ENCODE data around the gene TTI1. TPM values are rescaled to one million over a fixed set of nuclear protein-coding genes. Genes with fewer than 3 reads are reported as not detected.

Gene TTI1
- total RNA-seq, 1 donor from 2014 or later = 13.4 TPM

DNA sequence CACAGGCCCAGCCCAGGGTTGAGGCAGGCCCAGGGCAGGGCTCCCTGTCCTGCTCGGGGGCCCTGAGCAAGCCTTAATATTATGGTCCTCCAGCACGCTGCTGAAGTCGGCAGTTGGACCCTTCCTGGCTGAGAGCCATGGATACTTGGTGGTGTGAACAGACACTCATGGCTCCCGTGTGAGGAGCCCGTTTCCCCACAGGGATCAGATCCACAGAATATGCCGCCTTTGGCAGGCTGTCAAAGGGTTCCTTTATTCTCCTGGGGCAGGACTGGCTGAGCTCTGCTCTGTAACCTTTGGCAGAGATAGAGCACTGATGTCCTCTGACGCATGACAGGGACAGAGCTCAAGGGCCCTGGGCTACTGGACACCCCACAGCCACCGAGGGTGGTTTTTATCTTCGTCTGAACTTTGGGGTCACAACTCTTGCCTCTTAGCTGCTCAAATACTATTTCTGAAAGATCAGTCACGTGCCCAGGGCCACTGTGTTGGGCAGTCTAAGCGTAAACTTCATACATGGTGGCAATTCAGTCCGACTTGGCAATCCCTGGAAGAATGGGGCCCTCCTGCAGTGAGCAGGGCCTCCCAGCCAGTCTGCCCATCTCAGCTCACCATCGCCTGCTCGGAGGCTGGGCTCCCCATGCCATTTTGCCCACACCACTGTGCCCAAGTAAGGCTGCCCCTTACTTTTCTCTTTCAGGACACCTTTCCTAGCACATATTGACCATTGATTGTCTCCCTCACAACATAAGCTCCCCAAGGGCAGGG, 49.1 kb downstream of the TTI1 start:
- Histone ChIP-seq H3K9me3 (ENCODE audit: insufficient read depth, low read depth, low read length) (no peaks in the 10 kb centered on the region), H2AFZ (ENCODE audit: low read depth, low read length) (no peak overlapping the region), H3K9ac (ENCODE audit: low read length) (no peak overlapping the region), H3K27me3 (ENCODE audit: insufficient read depth, low read length) (peaks cover 2% of the 10 kb centered on the region), H3K27ac (ENCODE audit: low read depth, low read length) (no peak overlapping the region), H3K79me2 (ENCODE audit: insufficient read depth, low read length) (no peaks in the 10 kb centered on the region), H3K4me2 (ENCODE audit: low read length) (no peak overlapping the region), H3K4me3 (ENCODE audit: insufficient read depth, low read depth, low read length) (no peak overlapping the region), H3K4me1 (ENCODE audit: insufficient read depth, low read length) (peaks cover 7% of the 10 kb centered on the region), H4K20me1 (ENCODE audit: insufficient read depth, low read length) (no peaks in the 10 kb centered on the region), H3K36me3 (ENCODE audit: insufficient read depth, low read length) (no peaks in the 10 kb centered on the region)
- no peak overlapping the region for H3K27ac Mint-ChIP-seq (ENCODE audit: unreplicated experiment)
- no peaks in the 10 kb centered on the region for H3K9me3 Mint-ChIP-seq (ENCODE audit: unreplicated experiment)
- no peak overlapping the region for H3K4me3 Mint-ChIP-seq (ENCODE audit: unreplicated experiment)
- peaks cover 11% of the 10 kb centered on the region for H3K36me3 Mint-ChIP-seq (ENCODE audit: low read depth, unreplicated experiment)
- H3K27me3 Mint-ChIP-seq (ENCODE audit: low read depth, unreplicated experiment) = no peaks in the 10 kb centered on the region
- FAIRE-seq (no peak), DNase-seq (ENCODE audit: low read depth) (no peak)
- TF ChIP-seq EZH2 (IDR thresholded peaks at IDR 0.05; ENCODE audit: insufficient read depth, low read length) = no peak
- TF ChIP-seq, protein P1, sequence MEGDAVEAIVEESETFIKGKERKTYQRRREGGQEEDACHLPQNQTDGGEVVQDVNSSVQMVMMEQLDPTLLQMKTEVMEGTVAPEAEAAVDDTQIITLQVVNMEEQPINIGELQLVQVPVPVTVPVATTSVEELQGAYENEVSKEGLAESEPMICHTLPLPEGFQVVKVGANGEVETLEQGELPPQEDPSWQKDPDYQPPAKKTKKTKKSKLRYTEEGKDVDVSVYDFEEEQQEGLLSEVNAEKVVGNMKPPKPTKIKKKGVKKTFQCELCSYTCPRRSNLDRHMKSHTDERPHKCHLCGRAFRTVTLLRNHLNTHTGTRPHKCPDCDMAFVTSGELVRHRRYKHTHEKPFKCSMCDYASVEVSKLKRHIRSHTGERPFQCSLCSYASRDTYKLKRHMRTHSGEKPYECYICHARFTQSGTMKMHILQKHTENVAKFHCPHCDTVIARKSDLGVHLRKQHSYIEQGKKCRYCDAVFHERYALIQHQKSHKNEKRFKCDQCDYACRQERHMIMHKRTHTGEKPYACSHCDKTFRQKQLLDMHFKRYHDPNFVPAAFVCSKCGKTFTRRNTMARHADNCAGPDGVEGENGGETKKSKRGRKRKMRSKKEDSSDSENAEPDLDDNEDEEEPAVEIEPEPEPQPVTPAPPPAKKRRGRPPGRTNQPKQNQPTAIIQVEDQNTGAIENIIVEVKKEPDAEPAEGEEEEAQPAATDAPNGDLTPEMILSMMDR (IDR thresholded peaks at IDR 0.05; ENCODE audit: insufficient read depth, low read depth, low read length) = no peak
- peaks cover 7% of the 10 kb centered on the region for H3K4me1 Mint-ChIP-seq (ENCODE audit: low read depth, unreplicated experiment)

DNA sequence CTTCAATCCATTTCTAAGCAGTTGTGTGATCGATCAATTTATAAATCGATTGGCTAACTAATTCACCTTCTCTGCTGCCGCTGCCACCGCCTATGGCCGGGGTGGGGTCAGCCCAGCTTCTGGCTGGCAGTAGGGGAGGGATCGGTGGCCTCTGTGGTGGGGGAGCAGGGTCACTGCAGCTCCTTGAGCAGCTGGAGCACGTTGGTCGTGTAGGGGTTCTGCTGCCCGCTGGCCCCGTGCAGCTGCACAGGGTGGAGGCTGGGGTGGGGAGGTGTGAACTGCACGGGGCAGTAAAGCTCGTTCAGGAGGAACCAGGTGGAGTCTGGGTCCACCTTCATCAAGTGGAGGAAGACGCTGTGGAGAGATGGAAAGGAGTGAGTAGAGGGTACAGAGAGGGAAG, 50.0 kb downstream of the TTI1 start:
- Mint-ChIP-seq H3K27me3 (ENCODE audit: low read depth, unreplicated experiment) (no peaks in the 10 kb centered on the region), H3K36me3 (ENCODE audit: low read depth, unreplicated experiment) (peaks cover 11% of the 10 kb centered on the region), H3K9me3 (ENCODE audit: unreplicated experiment) (no peaks in the 10 kb centered on the region), H3K4me3 (ENCODE audit: unreplicated experiment) (no peak overlapping the region), H3K27ac (ENCODE audit: unreplicated experiment) (no peak overlapping the region), H3K4me1 (ENCODE audit: low read depth, unreplicated experiment) (no peaks in the 10 kb centered on the region)
- H3K9ac ChIP-seq (ENCODE audit: low read length) = no peak overlapping the region
- no peak overlapping the region for H3K4me3 ChIP-seq (ENCODE audit: insufficient read depth, low read depth, low read length)
- FAIRE-seq = no peak
- peaks cover 2% of the 10 kb centered on the region for H3K27me3 ChIP-seq (ENCODE audit: insufficient read depth, low read length)
- no peak overlapping the region for H3K27ac ChIP-seq (ENCODE audit: low read depth, low read length)
- H3K36me3 ChIP-seq (ENCODE audit: insufficient read depth, low read length) = no peaks in the 10 kb centered on the region
- no peaks in the 10 kb centered on the region for H3K79me2 ChIP-seq (ENCODE audit: insufficient read depth, low read length)
- DNase-seq (ENCODE audit: low read depth) = no peak
- TF ChIP-seq EZH2 (IDR thresholded peaks at IDR 0.05; ENCODE audit: insufficient read depth, low read length) = no peak
- TF ChIP-seq, protein P1 (IDR thresholded peaks at IDR 0.05; ENCODE audit: insufficient read depth, low read depth, low read length) = no peak
- no peaks in the 10 kb centered on the region for H4K20me1 ChIP-seq (ENCODE audit: insufficient read depth, low read length)
- no peaks in the 10 kb centered on the region for H3K9me3 ChIP-seq (ENCODE audit: insufficient read depth, low read depth, low read length)
- H3K4me1 ChIP-seq (ENCODE audit: insufficient read depth, low read length) = peaks cover 7% of the 10 kb centered on the region
- H3K4me2 ChIP-seq (ENCODE audit: low read length) = no peak overlapping the region
- H2AFZ ChIP-seq (ENCODE audit: low read depth, low read length) = no peak overlapping the region

DNA sequence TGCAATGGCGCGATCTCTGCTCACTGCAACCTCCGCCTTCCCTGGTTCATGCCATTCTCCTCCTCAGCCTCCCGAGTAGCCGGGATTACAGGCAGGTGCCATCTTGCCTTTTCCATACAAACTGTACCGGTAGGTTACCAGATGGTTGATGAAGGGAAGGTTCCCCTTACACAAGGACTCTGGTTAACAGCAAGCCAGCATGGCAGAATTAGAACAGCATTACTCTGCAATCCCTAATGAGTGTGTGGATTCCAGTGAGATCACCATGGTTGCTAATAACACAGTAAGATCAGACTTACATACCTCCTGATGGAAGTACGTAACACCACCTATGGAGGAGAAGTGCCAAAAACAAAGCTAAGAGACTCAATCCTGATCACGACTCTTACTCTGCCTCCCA, 51.7 kb downstream of the TTI1 start:
- Histone ChIP-seq H3K4me3 (ENCODE audit: insufficient read depth, low read depth, low read length) (no peak overlapping the region), H2AFZ (ENCODE audit: low read depth, low read length) (no peak overlapping the region), H3K79me2 (ENCODE audit: insufficient read depth, low read length) (no peaks in the 10 kb centered on the region), H3K36me3 (ENCODE audit: insufficient read depth, low read length) (no peaks in the 10 kb centered on the region), H3K9ac (ENCODE audit: low read length) (no peak overlapping the region), H3K27ac (ENCODE audit: low read depth, low read length) (no peak overlapping the region), H3K27me3 (ENCODE audit: insufficient read depth, low read length) (peaks cover 4% of the 10 kb centered on the region), H3K9me3 (ENCODE audit: insufficient read depth, low read depth, low read length) (no peaks in the 10 kb centered on the region), H3K4me1 (ENCODE audit: insufficient read depth, low read length) (no peaks in the 10 kb centered on the region), H3K4me2 (ENCODE audit: low read length) (no peak overlapping the region), H4K20me1 (ENCODE audit: insufficient read depth, low read length) (no peaks in the 10 kb centered on the region)
- H3K4me3 Mint-ChIP-seq (ENCODE audit: unreplicated experiment) = no peak overlapping the region
- H3K36me3 Mint-ChIP-seq (ENCODE audit: low read depth, unreplicated experiment) = peaks cover 11% of the 10 kb centered on the region
- no peaks in the 10 kb centered on the region for H3K9me3 Mint-ChIP-seq (ENCODE audit: unreplicated experiment)
- peaks cover 3% of the 10 kb centered on the region for H3K4me1 Mint-ChIP-seq (ENCODE audit: low read depth, unreplicated experiment)
- FAIRE-seq (no peak), DNase-seq (ENCODE audit: low read depth) (no peak)
- H3K27ac Mint-ChIP-seq (ENCODE audit: unreplicated experiment) = no peak overlapping the region
- peaks cover 3% of the 10 kb centered on the region for H3K27me3 Mint-ChIP-seq (ENCODE audit: low read depth, unreplicated experiment)
- TF ChIP-seq, protein P1 (IDR thresholded peaks at IDR 0.05; ENCODE audit: insufficient read depth, low read depth, low read length) = no peak
- no peak for TF ChIP-seq EZH2 (IDR thresholded peaks at IDR 0.05; ENCODE audit: insufficient read depth, low read length)
